ENCODE data around the gene ABCA2. TPM values are rescaled to one million over a fixed set of nuclear protein-coding genes. Genes with fewer than 3 reads are reported as not detected.

The ABCA2 gene
- total and polyA plus RNA-seq, 8 donors = 7.3 to 385 (median 44.2) TPM

GRCh38 chr9:136977223-136977622 is 50.8 kb downstream of the ABCA2 start, which contains the start of gene PTGDS:
PTGDS (plus strand) TSS chr9:136977504; CDS start chr9:136977579, 75 bp downstream.
- Histone ChIP-seq H3K27ac (peak within 1 kb of the TSS; percentile 15 to 66 (median 38)), H3K36me3 (no peaks in the 10 kb centered on the region), H3K4me3 (peak within 1 kb of the TSS; percentile 49 to 62 (median 51)), H3K27me3 (peaks cover 0 to 30% (median 6%) of the 10 kb centered on the region in 3 donors), H3K9me3 (no peaks in the 10 kb centered on the region), H3K4me1 (peaks cover 16 to 43% (median 29%) of the 10 kb centered on the region in 4 donors)
- intact Hi-C loops (cut with DNase I; ENCODE audit: low total_unique reads) = no loop called here
- TF ChIP-seq EP300 (IDR thresholded peaks at IDR 0.05) (no peak), POLR2AphosphoS5 (IDR thresholded peaks at IDR 0.05) (no peak), POLR2A (IDR thresholded peaks at IDR 0.05) (no peak)
- TF ChIP-seq, protein P1, sequence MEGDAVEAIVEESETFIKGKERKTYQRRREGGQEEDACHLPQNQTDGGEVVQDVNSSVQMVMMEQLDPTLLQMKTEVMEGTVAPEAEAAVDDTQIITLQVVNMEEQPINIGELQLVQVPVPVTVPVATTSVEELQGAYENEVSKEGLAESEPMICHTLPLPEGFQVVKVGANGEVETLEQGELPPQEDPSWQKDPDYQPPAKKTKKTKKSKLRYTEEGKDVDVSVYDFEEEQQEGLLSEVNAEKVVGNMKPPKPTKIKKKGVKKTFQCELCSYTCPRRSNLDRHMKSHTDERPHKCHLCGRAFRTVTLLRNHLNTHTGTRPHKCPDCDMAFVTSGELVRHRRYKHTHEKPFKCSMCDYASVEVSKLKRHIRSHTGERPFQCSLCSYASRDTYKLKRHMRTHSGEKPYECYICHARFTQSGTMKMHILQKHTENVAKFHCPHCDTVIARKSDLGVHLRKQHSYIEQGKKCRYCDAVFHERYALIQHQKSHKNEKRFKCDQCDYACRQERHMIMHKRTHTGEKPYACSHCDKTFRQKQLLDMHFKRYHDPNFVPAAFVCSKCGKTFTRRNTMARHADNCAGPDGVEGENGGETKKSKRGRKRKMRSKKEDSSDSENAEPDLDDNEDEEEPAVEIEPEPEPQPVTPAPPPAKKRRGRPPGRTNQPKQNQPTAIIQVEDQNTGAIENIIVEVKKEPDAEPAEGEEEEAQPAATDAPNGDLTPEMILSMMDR (IDR thresholded peaks at IDR 0.05) = no peak
- 57 to 84% (median 79%) methylated on average over 8 to 10 of the region's 10 CpGs for WGBS, 5 donors
- no peak for DNase-seq

GRCh38 chr9:136975644-136976043 is 52.4 kb downstream of the ABCA2 start:
- Histone ChIP-seq H3K27ac (peak overlapping the region in 2 of 5 donors; percentile 10 to 24), H3K4me3 (no peak overlapping the region), H3K4me1 (peaks cover 16 to 43% (median 29%) of the 10 kb centered on the region in 4 donors), H3K36me3 (no peaks in the 10 kb centered on the region), H3K27me3 (peaks cover 0 to 21% (median 6%) of the 10 kb centered on the region in 3 donors), H3K9me3 (no peaks in the 10 kb centered on the region)
- WGBS, 5 donors = 32 to 67% (median 47%) methylated on average over 9 to 14 of the region's 14 CpGs
- intact Hi-C loops (cut with DNase I; ENCODE audit: low total_unique reads) = no loop called here
- TF ChIP-seq POLR2A (IDR thresholded peaks at IDR 0.05) (no peak), EP300 (IDR thresholded peaks at IDR 0.05) (no peak), POLR2AphosphoS5 (IDR thresholded peaks at IDR 0.05) (no peak)
- TF ChIP-seq, protein P1 (IDR thresholded peaks at IDR 0.05) = no peak
- no peak for DNase-seq

GRCh38 chr9:136974817-136975535 is 53.1 kb downstream of the ABCA2 start:
- Histone ChIP-seq H3K4me1 (peaks cover 16 to 43% (median 29%) of the 10 kb centered on the region in 4 donors), H3K27me3 (peaks cover 0 to 28% (median 6%) of the 10 kb centered on the region in 3 donors), H3K27ac (peak overlapping the region in 3 of 5 donors; percentile 10 to 38 (median 24)), H3K9me3 (no peaks in the 10 kb centered on the region), H3K4me3 (no peak overlapping the region), H3K36me3 (no peaks in the 10 kb centered on the region)
- intact Hi-C loops (cut with DNase I; ENCODE audit: low total_unique reads) = no loop called here
- WGBS, 5 donors = 44 to 62% (median 58%) methylated on average over 8 to 15 of the region's 15 CpGs
- TF ChIP-seq, protein P1 (IDR thresholded peaks at IDR 0.05) = no peak
- TF ChIP-seq POLR2AphosphoS5 (IDR thresholded peaks at IDR 0.05) (no peak), POLR2A (IDR thresholded peaks at IDR 0.05) (no peak), EP300 (IDR thresholded peaks at IDR 0.05) (no peak)
- DNase-seq = no peak

DNA sequence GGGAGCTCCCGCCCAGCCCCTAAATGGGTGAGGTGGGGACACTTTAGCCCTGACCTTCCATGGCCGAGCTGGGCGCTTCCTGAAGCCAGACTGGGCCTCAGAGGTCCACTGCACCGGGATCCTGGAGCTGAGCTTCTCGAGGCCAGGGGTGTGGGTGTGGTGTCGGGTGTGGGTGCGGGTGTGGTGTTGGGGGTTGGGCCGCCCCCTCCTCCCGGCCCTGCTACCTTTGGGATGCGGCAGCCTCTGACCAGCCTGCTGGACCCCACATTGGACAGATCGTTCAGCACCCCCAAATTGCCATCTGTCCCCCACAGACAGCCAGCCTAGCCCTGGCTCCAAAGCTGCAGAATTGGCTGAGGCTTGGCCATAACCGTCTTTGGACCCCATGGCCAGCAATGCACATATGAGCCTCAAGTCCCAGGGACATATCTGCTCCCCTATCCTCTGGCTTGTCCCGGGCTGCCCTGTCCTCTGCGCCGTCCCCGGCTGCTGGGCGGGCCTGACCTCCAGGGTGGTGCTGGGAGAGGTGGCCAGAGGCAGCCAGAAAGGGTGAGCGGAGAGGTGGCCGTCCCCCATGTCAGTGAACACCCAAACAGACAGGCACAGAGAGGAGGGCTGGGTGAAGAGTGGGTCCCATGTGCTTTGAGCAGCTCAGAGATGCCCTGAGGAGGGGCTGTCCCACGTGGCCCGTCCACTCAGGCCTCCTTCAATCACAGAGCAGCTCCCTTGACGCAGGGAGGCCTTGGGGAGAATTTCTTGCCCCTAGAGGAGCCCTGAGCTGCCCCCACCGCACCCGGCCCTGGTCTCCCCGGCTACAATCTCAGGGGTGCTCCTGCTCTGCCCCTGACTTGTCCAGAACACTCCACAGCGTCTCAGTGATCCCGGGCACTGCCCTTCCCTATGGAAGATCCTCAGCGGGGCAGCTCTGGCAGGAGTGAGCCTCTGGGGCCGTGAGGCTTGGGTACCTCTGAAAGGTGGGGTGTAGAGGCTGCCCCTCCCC is 54.1 kb downstream of the ABCA2 start:
- 80 to 86% (median 85%) methylated on average over 18 to 29 of the region's 29 CpGs for WGBS, 5 donors
- TF ChIP-seq, protein P1 (IDR thresholded peaks at IDR 0.05) = no peak
- TF ChIP-seq EP300 (IDR thresholded peaks at IDR 0.05) (no peak), POLR2AphosphoS5 (IDR thresholded peaks at IDR 0.05) (no peak), POLR2A (IDR thresholded peaks at IDR 0.05) (no peak)
- no peak overlapping the region for H3K4me3 ChIP-seq
- no peaks in the 10 kb centered on the region for H3K36me3 ChIP-seq
- H3K27me3 ChIP-seq = peaks cover 0 to 28% (median 6%) of the 10 kb centered on the region in 3 donors
- peaks cover 16 to 41% (median 27%) of the 10 kb centered on the region in 4 donors for H3K4me1 ChIP-seq
- no peak overlapping the region for H3K27ac ChIP-seq
- intact Hi-C loops (cut with DNase I; ENCODE audit: low total_unique reads) = no loop called here
- H3K9me3 ChIP-seq = no peaks in the 10 kb centered on the region
- no peak for DNase-seq

Measured in stomach (tissue), 9 donors.